Measurements from ENCODE around the gene ITPR1.

ITPR1 gene

DNA sequence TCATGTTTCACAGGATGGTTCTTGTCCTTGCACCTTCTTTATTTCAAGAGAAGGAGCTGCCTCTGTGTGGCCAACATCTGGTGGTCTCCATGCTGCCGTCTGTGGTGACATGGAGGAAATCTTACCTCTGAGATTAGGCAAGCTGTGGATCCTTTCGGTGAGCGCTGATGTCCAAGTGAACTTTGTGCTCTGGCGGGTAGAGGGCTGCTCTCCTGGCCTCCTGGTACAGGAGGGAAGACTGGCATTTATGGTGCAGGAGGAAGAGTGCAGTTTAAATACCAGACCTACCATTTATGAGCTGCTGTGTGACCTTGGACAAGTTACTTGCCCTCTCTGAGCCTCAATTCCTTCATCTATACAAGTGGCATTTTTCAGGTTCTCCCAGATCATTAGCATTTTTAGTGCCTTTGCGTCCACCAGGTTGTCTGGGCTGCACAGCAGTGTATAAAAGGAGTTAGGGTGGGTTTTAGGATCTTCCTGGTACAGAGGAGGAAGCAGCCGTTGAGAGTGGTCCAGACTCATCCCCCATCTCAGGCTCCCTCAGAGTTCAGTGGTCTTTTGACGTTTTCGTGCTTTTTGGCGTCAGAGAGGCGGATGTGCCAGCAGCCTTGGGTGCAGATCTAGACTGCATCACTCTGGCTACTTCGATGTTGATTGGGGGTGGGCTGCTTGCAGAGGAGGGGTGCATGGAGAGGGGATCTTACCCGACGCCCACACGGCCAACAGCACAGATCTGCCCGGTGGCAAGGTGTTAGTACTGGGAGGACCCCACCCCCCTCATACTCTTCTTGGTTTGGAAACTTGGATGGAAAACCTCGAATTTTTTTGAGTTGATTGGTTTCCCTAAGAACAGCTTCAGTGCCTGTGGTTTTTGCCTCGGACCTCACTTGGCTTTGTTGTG is 162.2 kb downstream of the ITPR1 start:
- no peak for DNase-seq

DNA sequence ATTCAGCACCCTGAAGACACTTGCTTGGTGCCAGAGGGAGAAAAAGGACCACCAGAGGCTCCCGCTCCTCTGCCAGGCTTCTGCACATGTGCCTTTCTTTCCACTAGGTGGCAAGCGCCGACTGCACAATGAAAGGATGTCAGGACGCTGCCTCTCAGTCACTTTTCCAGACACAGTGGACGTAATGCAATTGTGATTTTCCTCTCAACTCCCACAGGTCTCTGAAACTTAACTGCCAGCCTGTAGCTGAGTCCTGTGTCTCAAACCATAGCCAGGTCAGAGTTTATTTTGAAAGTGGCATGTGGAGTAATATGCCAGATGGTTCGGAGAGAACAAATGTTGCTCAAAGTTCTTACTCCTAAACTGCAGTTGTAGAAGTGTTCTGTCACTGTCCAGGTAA is 162.9 kb downstream of the ITPR1 start:
- no peak for DNase-seq

DNA sequence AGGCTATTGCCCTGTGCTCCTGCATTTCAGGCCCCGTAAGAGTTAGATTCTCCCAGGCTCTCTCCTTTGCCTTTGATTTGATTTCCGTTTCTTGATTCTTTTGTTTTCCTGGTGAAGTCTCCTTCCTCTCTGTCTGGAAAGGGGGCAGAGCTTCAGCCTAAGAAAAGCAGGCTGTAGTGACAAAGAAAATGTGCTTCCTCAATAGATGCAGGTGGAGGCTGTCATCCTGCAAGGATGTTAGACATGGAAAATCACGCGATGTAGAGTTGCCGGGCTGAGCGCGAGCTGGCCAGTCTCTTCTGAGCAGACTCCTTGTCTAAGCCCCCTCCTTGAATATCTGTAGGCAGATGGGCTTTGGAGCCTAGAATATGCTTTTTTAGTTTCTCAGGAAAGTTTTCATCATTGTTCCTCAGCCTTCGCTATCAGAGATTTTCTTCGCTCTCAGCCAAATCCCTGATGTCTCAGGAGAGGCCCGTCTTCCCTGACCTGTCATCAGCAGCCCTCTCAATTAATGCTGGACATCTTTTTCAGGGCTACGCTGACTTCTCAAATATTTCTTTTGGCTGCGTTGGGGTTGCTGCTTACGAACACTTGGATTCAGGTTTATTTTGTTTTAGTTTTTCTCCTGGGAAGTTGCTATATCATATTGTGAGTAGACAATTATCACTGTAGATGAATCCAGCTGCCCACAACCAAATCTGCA is 163.6 kb downstream of the ITPR1 start:
- no peak for DNase-seq

DNA sequence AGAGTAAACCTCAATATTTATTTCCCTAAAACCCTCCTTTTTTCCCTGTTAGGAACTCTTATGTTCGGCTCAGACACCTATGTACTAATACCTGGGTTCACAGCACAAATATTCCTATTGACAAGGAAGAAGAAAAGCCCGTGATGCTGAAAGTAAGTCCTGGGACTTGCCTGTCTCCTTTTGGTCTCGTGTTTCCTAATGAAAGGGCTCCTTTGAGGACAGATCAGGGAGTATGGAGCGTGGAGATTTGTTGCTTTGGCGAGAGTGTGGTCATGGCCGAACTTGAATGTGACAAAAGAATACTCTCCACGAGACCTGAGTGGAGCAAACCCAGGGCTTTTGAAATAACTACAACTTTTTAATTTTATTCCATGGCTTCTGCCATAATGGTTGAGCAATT is 167.8 kb downstream of the ITPR1 start:
- DNase-seq = no peak

DNA sequence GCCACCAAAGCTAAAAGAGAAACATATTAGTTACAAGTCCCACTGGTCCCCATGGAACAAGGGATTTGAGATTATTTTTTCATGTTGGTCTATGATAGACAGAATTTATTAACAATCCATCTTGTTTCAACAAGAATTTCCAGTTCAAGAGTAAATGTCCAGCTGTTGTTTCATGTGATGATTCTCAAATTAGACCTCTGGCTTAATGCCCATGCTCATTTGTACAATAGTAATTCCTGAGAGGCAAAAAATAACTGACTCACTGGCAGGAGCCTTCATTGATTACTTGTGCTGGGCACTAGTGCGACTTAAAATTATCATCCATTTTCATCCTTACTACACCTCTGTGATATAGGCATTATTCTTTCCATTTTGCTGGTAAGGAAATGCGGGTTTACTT is 171.3 kb downstream of the ITPR1 start:
- DNase-seq = no peak

DNA sequence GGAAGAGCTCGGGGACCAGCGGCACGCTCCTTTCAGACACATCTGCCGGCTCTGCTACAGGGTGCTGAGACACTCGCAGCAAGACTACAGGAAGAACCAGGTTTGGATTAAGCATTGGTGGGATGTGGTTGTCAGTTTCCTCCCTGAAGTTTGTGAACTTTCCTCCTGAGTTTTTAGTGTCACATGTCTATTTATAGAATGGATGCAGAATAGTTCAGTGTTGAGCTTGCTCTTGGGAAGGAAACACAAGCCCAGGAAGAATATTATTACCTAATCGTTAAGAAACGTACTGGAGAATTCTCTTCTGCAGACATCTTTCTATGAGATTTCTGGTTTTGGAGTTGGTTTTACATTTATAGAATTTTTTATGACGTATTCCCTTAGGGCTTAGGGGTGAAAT is 172.0 kb downstream of the ITPR1 start:
- DNase-seq = no peak

DNA sequence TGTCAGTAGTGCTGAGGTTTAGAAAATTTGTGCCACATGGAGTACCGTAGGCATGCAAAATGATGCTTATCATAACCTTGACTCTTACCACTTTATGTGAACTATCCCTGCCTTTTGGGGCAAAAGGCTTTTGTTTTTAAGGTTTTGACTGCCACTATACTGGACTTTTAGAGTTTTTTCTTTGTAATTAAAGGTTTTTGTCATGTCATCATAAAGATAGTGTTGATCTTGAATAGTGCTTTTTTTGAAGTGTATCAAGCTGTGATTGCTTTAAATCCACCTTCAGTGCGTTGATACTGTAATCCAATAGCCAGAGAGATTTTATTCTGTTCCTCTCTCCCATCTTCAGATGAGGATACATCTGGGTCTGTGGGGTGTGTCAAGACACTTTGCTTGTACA is 172.9 kb downstream of the ITPR1 start:
- no peak for DNase-seq

DNA sequence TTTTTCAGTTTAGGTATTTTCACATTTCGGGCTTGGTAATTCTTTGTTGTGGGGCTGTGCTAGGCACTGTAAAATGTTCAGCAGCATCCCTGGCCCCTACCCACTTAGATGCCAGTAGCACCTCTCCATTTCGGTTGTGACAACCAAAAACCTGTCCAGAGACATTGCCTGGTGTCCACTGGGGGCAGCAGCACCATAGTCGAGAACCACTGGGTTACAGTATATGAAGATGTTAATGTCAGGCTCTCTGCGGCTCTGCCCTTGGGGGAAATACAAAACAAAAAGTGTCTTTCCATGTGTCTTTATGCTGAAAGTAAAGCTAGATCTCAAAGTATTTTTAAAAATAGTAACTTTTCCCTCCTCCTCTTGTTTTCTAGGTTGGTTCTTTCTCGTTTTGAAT is 177.2 kb downstream of the ITPR1 start:
- no peak for DNase-seq

DNA sequence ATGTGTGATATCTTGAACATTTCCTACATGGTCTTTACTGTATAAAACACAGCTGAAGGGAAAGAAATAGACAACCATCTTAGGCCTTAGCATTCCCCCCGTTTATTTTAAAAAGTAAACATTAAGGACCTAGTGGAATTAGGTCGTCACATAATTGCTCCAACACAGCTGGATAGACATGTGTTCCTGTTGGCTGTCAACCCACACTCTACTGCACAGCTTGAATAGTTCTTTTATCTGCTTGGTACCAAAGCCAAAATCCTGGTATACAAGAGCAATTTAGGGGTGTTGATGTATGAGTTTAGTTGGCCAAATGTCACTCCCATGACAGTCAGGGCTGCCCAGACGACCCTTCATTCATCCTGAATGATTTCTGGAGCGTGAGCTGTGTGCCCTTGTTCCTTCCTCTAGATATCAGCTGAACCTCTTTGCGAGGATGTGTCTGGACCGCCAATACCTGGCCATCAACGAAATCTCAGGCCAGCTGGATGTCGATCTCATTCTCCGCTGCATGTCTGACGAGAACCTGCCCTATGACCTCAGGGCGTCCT is 179.7 kb downstream of the ITPR1 start:
- no peak for DNase-seq

DNA sequence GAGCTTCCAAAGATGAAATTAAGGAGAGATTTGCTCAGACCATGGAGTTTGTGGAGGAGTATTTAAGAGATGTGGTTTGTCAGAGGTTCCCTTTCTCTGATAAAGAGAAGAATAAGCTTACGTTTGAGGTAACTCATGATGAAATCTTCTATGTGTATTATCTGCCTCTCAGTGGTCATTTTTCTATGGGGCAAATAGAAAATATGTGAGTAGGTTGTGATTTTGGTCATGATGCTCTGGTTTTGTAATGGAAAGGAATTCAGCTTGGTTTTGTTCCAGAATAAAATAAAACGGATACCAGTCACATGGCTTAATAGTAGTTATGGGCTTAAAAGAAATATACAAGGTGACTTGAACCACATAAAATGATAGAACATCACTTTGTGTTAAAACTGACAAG is 181.1 kb downstream of the ITPR1 start:
- no peak for DNase-seq

DNA sequence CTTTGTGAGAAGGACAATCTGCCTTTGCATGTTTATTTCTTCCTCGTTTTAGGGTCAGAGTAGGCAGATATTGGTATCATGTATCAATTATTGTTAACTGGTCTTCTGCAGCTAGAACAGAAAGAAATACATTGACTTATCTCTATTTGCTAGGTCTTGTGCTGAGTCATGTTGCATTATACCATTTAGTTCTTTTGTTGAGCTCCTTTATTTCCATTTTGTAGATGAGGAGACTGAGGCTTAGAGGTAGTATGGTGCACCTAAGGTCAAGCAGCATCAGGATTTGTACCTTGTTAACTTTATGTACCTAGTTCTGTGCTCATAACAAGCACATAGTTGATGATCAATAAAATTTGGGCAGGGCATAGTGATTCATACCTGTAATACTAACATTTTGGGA is 182.6 kb downstream of the ITPR1 start:
- no peak for DNase-seq

DNA sequence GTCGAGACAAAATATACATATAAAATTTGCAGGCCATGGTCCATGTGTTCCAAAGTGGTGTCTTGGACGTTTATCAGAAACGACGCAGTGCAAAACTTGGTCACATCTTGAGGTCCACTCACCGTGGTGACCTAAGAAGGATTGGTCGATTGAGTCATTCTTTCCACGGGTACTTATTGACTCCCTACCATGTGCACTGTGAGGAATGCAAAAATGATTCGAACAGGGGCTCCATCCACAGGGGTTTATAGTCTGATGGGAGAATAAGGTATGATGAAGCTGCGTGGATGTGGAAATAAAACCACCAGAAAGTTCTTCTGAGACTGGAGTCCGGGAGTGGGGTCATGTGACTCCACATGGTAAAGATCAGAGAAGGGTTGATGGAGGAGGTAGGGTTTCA is 185.2 kb downstream of the ITPR1 start:
- DNase-seq = no peak

DNA sequence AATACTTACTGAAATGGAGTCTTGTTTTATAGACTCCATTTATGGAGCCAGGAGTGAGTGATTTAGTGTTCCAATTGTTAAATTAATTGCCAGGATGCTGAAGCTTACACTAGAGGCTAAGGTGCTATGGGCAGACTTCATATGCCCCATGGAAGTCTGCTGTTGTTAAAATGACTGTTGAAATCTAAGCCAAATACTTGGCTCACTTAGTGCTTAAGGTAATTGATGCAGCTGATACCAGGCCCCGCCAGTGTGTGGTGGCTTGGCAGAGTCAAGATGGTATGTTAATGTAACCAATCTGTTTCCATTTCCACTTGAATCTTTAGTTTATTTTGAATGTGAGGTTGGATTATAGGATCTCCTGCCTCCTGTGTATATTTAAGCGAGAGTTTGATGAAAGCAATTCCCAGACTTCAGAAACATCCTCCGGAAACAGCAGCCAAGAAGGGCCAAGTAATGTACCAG is 187.1 kb downstream of the ITPR1 start:
- no peak for DNase-seq

DNA sequence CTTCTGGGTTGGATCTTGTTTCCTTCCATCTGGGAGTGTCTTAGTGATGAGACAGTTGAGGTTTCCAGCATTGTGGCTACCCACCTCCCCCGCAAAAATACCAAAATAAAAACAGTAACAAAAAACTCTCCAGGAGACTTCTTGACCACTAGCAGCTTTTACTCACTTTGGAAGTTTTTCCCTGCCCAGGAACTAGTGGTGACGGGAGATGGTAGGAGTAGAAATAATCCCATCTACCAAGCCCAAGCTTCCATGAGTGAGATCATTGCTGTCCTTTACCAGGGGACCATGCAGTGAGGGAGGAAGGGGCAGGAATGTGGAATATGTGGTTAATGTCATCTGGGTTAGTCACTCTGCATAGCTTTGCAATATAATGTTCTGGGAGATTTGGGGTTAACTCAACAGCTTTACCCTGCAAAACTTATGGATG is 187.7 kb downstream of the ITPR1 start:
- DNase-seq = no peak

DNA sequence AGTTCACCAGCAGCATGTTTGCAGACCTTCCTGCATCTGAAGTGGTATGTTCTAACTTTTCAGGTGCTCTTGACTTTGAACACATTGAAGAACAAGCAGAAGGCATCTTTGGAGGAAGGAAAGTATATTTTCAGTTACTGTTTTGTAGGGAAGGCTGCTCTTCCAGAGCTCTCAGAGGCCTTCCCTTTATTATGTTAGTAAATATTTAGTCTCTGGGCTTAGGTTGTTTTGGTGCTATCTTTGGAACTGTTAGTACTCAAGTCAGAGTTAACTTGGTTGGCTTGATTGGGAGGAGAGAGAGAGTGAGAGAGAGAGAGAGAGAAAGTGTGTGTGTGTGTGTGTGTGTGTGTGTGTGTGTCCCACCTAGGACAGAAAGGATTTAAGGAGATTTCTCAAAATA is 188.2 kb downstream of the ITPR1 start:
- DNase-seq = no peak

DNA sequence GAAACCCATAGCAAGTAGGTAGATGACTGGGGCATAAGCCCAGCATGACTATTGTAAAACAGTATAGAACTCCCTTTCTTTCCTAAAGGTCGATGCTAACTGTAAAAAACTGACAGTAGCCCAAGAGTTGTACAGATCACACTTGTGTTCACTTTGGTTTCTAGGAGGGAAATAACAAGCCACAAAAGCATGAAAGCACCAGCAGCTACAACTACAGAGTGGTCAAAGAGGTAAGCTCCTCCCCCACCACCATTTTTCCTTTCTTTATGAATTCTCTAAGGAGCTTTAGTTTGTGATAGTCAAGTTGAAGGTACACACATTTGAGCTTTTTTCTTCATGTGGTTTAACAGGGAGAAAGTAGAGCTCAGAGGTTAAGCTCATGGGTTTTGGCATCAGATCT is 191.0 kb downstream of the ITPR1 start:
- DNase-seq = no peak

DNA sequence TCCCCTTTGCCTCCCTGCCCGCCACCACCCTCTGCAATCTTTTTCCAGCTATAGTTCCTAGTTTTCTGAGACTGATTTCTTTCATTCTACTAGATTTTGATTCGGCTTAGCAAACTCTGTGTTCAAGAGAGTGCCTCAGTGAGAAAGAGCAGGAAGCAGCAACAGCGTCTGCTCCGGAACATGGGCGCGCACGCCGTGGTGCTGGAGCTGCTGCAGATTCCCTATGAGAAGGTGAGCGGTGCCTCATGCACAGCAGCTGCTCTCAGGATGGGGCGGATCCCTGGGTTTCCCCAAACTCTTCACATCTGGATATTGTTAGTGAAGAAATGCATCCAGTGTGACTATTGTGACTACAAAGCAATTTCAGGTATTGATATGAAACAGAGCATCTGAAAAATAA is 191.8 kb downstream of the ITPR1 start:
- DNase-seq = no peak

DNA sequence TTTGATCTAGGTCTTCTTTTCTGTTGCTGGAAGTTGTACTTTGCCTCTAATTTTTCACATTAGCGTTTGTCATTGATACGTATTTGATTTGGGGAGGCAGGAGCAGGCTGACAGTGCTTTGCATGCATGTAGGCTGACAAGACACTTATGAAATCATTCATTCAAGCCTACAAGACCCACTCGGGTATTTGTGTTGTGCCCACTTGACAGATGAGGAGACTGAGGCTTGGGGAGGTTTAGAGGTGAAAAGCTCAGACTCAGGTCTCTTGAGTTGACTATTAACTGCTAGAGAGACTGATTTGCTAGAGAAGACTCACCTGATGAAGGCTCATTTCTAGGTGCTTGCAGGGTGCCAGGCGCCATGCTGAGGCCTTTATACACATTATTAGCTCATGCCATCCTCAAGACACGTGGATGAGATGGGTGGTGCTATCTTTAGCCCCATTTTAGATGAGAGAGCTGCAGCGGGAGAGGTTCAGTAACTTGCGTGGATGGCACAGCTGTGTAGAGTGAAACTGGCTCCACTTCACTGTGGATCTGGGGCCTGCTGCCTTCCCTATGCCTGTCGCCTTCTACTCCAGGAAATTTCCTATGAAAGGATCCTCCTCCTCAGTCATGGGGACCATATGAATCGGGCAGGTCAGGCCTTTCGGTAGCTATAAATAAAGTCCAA is 192.7 kb downstream of the ITPR1 start:
- no peak for DNase-seq

DNA sequence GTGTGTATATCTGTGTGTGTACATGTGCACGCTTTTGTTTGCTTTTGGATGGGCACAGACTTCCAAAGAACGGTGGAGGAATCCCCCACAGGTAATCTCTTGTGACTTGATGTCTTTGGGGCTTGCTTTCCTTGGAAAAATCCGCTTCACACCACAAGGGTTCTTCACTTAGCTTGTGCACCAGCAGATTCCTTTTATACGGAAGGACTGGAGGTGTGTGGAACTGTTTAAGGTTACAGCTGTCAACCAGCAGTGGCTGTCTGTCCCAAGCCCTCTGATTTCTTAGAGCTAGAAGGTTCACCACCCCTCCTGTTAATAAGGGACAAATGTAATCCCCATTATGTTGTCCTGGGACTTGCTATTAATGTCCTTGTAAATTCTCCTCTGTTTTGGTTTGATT is 193.5 kb downstream of the ITPR1 start:
- no peak for DNase-seq

DNA sequence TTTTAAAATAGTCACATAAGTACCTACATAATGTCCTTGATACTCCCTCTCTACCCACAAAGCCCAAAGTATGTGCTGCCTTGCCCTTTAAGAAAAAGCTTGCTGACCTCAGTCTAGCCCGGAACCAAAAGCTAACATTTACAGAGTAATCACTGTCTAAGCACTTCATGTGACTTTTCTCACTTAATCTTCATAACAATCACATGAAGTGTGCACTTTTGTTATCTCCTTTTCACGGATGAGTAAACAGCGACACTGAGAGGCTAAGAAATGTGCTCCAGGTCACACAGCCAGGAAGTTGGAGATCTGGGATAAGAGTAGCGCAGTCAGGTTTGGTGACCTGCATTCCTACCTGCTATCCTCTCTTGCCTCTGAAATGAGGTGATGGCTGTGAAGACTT is 194.0 kb downstream of the ITPR1 start:
- no peak for DNase-seq

DNA sequence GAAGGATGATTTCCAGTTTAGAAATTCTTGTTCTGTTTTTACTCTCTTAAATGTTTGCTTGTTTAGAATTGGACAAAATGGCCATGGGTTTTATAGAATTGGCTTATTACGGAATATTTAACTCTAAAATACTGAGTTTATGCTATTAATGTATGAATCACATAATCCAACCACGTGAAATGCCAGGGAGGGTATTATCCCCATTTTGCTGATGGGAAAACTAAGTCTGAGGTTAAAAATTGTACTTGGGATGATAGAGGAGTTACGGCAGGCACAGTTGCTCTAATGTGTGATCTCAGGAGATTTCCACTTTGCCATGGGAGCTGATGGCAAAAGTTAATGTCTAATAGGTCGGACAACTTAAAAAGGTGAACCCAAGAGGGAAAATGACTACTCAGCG is 194.4 kb downstream of the ITPR1 start:
- DNase-seq = no peak

DNA sequence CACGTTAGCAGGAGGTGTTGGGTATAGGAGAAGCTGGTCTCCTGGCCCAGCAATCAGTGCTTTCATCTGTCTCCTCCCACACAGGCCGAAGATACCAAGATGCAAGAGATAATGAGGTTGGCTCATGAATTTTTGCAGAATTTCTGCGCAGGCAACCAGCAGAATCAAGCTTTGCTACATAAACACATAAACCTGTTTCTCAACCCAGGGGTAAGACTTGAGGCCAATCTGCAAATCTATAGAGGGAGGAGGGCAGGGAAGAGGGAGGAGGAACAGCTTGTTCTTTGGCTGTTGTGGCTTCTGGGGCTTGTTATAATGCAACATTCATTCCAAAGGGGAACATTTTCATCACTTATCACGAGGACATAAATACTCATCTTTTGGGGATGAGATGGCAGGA is 195.3 kb downstream of the ITPR1 start:
- no peak for DNase-seq

DNA sequence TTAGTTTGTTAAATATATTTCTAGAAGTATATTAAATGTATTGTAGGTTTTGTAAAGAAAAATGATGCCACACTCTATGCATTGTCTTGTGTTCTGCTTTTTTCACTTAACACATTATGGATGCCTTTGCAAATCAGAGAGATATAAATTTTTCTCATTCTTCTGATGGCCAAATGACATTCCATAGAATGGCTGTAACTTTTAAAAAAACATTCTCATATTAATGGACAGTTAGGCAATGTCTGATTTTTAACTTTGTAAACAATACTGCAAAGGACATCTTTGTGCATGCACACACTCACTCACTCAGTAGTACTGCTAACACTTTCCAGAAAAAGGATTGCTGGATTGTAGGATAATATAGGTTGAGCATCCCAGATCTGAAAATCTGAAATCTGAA is 195.9 kb downstream of the ITPR1 start:
- DNase-seq = no peak

DNA sequence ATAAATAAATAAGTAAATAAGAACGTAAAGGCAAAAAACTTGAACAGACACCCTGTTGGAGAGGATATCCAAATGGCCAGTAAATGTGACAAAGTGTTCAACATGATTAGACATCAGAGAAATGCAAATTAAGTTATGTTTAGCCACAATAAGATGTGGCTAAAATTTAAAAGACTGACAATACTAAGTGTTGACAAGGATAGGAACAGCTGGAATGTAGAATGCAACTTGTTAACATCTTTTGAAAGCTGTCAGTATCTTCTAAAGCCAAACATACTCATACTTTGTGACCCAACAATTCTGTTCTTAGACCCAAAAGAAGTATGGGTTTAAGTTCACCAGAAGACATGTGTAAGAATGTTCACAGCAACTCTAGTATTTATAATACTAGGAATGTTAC is 197.1 kb downstream of the ITPR1 start:
- DNase-seq = no peak

Data from DMS79 treated with DMSO at 0.1 percent for 48 hours (cell line).